PC-9 (cell line): Measurements from ENCODE around the gene LSP1. TPM values are rescaled to one million over a fixed set of nuclear protein-coding genes. Genes with fewer than 3 reads are reported as not detected.
A peak's percentile ranks its signal among the peaks of the same experiment; 100 is the strongest.

Experiments used
- BruUV-seq: library from RNA; stranded (reverse); fragments of 400-500 nt; replicated peaks from 2 replicates; lab custom pipeline; 2021; lab: Mats Ljungman, UMichigan
- CTCF ChIA-PET: fragments of 300-600 bp; sonication (Branson Sonifier 250); formaldehyde crosslinking; loops from one replicate; lab custom pipeline; 2022; ENCODE audit warnings: antibody characterized with exemption; lab: Charles Lee
- POLR2A ChIA-PET: fragments of 300-600 bp; sonication (Branson Sonifier 250); formaldehyde crosslinking; loops from one replicate; lab custom pipeline; 2022; ENCODE audit warnings: antibody characterized with exemption; ENCODE audit not compliant: unreplicated experiment; lab: Charles Lee
- DNase-seq, 2 experiments: peaks; one replicate each; pipeline versions ENCODE4 v3.0.0 to v3.0.0-alpha.2; 2015 to 2022; ENCODE audit warnings: mixed read lengths in 1 of 2
- H2AFZ ChIP-seq: fragments of 200-600 bp; sonication (generic); 2 replicates; pipeline ENCODE4 v1.8.1; 2017; ENCODE audit warnings: antibody characterized with exemption
- H3F3A ChIP-seq: fragments of 200-600 bp; sonication (generic); 2 replicates; pipeline ENCODE4 v1.8.1; 2017; ENCODE audit warnings: antibody characterized with exemption, mild to moderate bottlenecking, low read depth; ENCODE audit not compliant: insufficient read depth
- H3K27ac ChIP-seq: fragments of 200-600 bp; sonication (generic); 2 replicates; pipeline ENCODE4 v1.6.1; 2016; ENCODE audit warnings: mixed run types
- H3K27me3 ChIP-seq: fragments of 200-600 bp; sonication (generic); 2 replicates; pipeline ENCODE4 v1.6.1; 2016; ENCODE audit warnings: low read depth, mixed run types; ENCODE audit not compliant: insufficient read depth
- H3K36me3 ChIP-seq: fragments of 200-600 bp; sonication (generic); 2 replicates; pipeline ENCODE4 v1.6.1; 2016; ENCODE audit warnings: low read depth, mixed run types
- H3K4me1 ChIP-seq: fragments of 200-600 bp; sonication (generic); replicated peaks from 2 replicates; pipeline ENCODE4 v1.6.1; 2016; ENCODE audit warnings: mixed run types; ENCODE audit not compliant: insufficient read depth
- H3K4me2 ChIP-seq: fragments of 200-600 bp; sonication (generic); 2 replicates; pipeline ENCODE4 v1.6.1; 2017; ENCODE audit warnings: mixed run types
- H3K4me3 ChIP-seq: fragments of 200-600 bp; sonication (generic); 2 replicates; pipeline ENCODE4 v1.6.1; 2016; ENCODE audit warnings: mixed run types
- H3K79me2 ChIP-seq: fragments of 200-600 bp; sonication (generic); 2 replicates; pipeline ENCODE4 v1.6.1; 2017; ENCODE audit warnings: low read depth, mixed run types
- H3K9me2 ChIP-seq: fragments of 200-600 bp; sonication (generic); 2 replicates; pipeline ENCODE4 v1.8.1; 2017; ENCODE audit warnings: mild to moderate bottlenecking; ENCODE audit not compliant: insufficient read depth
- H3K9me3 ChIP-seq: fragments of 200-600 bp; sonication (generic); 2 replicates; pipeline ENCODE4 v1.8.1; 2016; ENCODE audit warnings: low read depth; ENCODE audit not compliant: insufficient read depth
- H4K20me1 ChIP-seq: fragments of 200-600 bp; sonication (generic); 2 replicates; pipeline ENCODE4 v1.8.1; 2017; ENCODE audit not compliant: insufficient read depth
- EZH2 ChIP-seq: fragments of 200-600 bp; sonication (generic); IDR thresholded peaks from 2 replicates; pipeline ENCODE4 v1.8.0; 2017; ENCODE audit warnings: antibody characterized with exemption, low read depth
- intact Hi-C: fragments of 100-400 bp; cut with micrococcal nuclease; formaldehyde crosslinking; loops from one replicate; pipeline ENCODE4 v1.10.0; 2022; ENCODE audit not compliant: unreplicated experiment
- total RNA-seq: library from RNA; stranded (reverse); gene quantifications from 2 replicates; pipeline ENCODE4 v1.2.3, GENCODE V29; 2021
- TF ChIP-seq, protein P1 (sequence below): fragments of 200-600 bp; sonication (generic); conservative IDR thresholded peaks from 2 replicates; pipeline ENCODE4 v1.6.1; 2017; ENCODE audit warnings: mixed run types, antibody characterized with exemption, mild to moderate bottlenecking, moderate library complexity

LSP1 gene
- total RNA-seq, 1 experiment from 2014 or later, result 2.6 TPM

- H3K79me2 ChIP-seq, result no peaks in the 10 kb centered on the region
- H3K9me3 ChIP-seq, result no peaks in the 10 kb centered on the region
- no peaks in the 10 kb centered on the region; the same call in 1 of the 2 replicates for H3F3A ChIP-seq
- H3K4me3 ChIP-seq, result 0 out of 2 replicates have a peak within 1 kb of the TSS, but pooled peaks have one; percentile 24
- POLR2A ChIA-PET, result interaction anchor here (0.6 to 1.4 kb wide), 4 partner anchors 12 to 566 kb away, joined by 5 to 7 read pairs (median 6); partner anchors contain the start of gene TSSC4
- peak within 1 kb of the TSS; percentile 83 for H3K4me2 ChIP-seq
- H2AFZ ChIP-seq, result no peak within 1 kb of the TSS
- intact Hi-C loops, result loop anchor here (1.0 to 2.0 kb wide), 3 partner anchors 130 to 316 kb away; no protein-coding TSS in a partner anchor
- peaks cover 49% of the 10 kb centered on the region for H3K4me1 ChIP-seq
- no peaks in the 10 kb centered on the region for H3K9me2 ChIP-seq
- H3K27me3 ChIP-seq, result no peaks in the 10 kb centered on the region
- H3K27ac ChIP-seq, result peak within 1 kb of the TSS; percentile 60
- CTCF ChIA-PET, result interaction anchor here (0.7 to 1.5 kb wide), 4 partner anchors 63 to 156 kb away, joined by 3 to 12 read pairs (median 4); no protein-coding TSS in a partner anchor
- TSS peak; percentile 26 for BruUV-seq
- peak in 1 of 2 experiments; percentile 37 for DNase-seq
- TF ChIP-seq, protein P1, sequence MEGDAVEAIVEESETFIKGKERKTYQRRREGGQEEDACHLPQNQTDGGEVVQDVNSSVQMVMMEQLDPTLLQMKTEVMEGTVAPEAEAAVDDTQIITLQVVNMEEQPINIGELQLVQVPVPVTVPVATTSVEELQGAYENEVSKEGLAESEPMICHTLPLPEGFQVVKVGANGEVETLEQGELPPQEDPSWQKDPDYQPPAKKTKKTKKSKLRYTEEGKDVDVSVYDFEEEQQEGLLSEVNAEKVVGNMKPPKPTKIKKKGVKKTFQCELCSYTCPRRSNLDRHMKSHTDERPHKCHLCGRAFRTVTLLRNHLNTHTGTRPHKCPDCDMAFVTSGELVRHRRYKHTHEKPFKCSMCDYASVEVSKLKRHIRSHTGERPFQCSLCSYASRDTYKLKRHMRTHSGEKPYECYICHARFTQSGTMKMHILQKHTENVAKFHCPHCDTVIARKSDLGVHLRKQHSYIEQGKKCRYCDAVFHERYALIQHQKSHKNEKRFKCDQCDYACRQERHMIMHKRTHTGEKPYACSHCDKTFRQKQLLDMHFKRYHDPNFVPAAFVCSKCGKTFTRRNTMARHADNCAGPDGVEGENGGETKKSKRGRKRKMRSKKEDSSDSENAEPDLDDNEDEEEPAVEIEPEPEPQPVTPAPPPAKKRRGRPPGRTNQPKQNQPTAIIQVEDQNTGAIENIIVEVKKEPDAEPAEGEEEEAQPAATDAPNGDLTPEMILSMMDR, result no peak
- no peak for TF ChIP-seq EZH2
- H3K36me3 ChIP-seq, result no peaks in the 10 kb centered on the region
- H4K20me1 ChIP-seq, result no peaks in the 10 kb centered on the region
These were observed 17.9 kb upstream of the LSP1 start, which contains the start of gene SYT8 for GRCh38 chr11:1834779-1835670. TSS of gene SYT8 (plus strand) at chr11:1834990. CDS start at chr11:1835106, 116 bp downstream.

- Histone ChIP-seq H3K27ac (no peak overlapping the region), H3K27me3 (no peaks in the 10 kb centered on the region), H3K4me1 (peaks cover 43% of the 10 kb centered on the region), H3K36me3 (no peaks in the 10 kb centered on the region), H2AFZ (no peak overlapping the region), H4K20me1 (no peaks in the 10 kb centered on the region), H3K9me3 (no peaks in the 10 kb centered on the region), H3K4me3 (no peak overlapping the region), H3F3A (no peaks in the 10 kb centered on the region; the same call in 1 of the 2 replicates), H3K9me2 (no peaks in the 10 kb centered on the region), H3K79me2 (no peaks in the 10 kb centered on the region), H3K4me2 (no peak overlapping the region)
- intact Hi-C loops, result loop anchor here (2.0 kb wide), 3 partner anchors 47 to 315 kb away; no protein-coding TSS in a partner anchor
- DNase-seq, result no peak
- CTCF ChIA-PET, result no interaction called here
- POLR2A ChIA-PET, result no interaction called here
- TF ChIP-seq EZH2, result no peak
- TF ChIP-seq, protein P1, result no peak
- no TSS peak for BruUV-seq
These were observed 17.2 kb upstream of the LSP1 start for GRCh38 chr11:1835671-1836010.

DNA sequence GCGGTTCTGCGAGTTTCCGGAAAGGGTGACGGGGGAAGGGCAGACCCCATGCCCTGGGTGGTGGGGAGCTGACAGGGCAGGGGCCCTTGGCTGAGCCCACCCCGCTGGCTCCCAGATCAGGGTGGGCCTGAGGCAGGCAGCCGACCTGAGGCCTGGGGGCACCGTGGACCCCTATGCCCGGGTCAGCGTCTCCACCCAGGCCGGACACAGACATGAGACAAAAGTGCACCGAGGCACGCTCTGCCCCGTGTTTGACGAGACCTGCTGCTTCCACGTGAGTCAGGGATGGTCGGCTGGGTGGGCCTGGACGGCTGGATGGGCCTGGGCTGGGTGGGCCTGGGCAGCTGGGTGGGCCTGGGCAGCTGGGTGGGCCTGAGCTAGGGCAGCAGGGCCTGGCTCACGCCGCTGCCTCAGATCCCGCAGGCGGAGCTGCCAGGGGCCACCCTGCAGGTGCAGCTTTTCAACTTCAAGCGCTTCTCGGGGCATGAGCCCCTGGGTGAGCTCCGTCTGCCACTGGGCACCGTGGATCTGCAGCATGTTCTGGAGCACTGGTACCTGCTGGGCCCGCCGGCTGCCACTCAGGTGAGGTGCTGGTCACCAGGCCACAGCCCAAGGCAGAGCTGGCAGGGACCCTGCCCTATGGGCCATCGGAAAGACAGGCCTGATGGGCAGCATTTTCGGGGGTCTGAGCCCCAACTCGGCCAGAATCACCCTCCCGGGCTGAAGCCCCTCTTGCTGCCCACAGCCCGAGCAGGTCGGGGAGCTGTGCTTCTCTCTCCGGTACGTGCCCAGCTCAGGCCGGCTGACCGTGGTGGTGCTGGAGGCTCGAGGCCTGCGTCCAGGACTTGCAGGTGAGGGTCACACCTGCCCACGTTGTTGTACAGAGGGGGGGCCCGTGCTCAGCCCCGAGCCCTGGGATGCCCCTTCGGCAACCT is 16.6 kb upstream of the LSP1 start:
- Histone ChIP-seq H2AFZ (no peak overlapping the region), H3K9me2 (no peaks in the 10 kb centered on the region), H3K36me3 (no peaks in the 10 kb centered on the region), H3K4me1 (peaks cover 36% of the 10 kb centered on the region), H3K9me3 (no peaks in the 10 kb centered on the region), H3K27ac (no peak overlapping the region), H3F3A (no peaks in the 10 kb centered on the region), H3K79me2 (no peaks in the 10 kb centered on the region), H3K27me3 (no peaks in the 10 kb centered on the region), H3K4me2 (no peak overlapping the region), H3K4me3 (no peak overlapping the region), H4K20me1 (no peaks in the 10 kb centered on the region)
- POLR2A ChIA-PET, result no interaction called here
- no peak for DNase-seq
- no peak for TF ChIP-seq EZH2
- TF ChIP-seq, protein P1, result no peak
- intact Hi-C loops, result loop anchor here (2.0 kb wide), 1 partner anchor 47 kb away; no protein-coding TSS in a partner anchor
- CTCF ChIA-PET, result no interaction called here
- no TSS peak for BruUV-seq
